Muscle layer of colon (tissue), 2 donors: ENCODE results near the gene SSTR1.

Experiments
- H3K27ac ChIP-seq: one replicate; pipeline ENCODE4 v1.7.0; 2013; ENCODE audit warnings: low read depth, mild to moderate bottlenecking, low read length, moderate library complexity
- H3K27me3 ChIP-seq, 2 donors: one replicate each; pipeline ENCODE4 v1.7.0; 2013; ENCODE audit warnings: low read length in 2 of 2, mild to moderate bottlenecking in 2 of 2; ENCODE audit not compliant: insufficient read depth in 2 of 2, control insufficient read depth in 1 of 2
- H3K36me3 ChIP-seq: one replicate; pipeline ENCODE4 v1.7.0; 2013; ENCODE audit warnings: mild to moderate bottlenecking, low read length; ENCODE audit not compliant: insufficient read depth
- H3K4me1 ChIP-seq: one replicate; pipeline ENCODE4 v1.7.0; 2013; ENCODE audit warnings: mild to moderate bottlenecking, low read length; ENCODE audit not compliant: insufficient read depth
- H3K4me3 ChIP-seq, 2 donors: one replicate each; pipeline ENCODE4 v1.7.0; 2013; ENCODE audit warnings: low read length in 2 of 2, low read depth in 1 of 2, mild to moderate bottlenecking in 1 of 2, moderate library complexity in 1 of 2
- H3K9ac ChIP-seq: one replicate; pipeline ENCODE4 v1.7.0; 2013; ENCODE audit warnings: low read length
- H3K9me3 ChIP-seq: one replicate; pipeline ENCODE4 v1.7.0; 2013; ENCODE audit warnings: mild to moderate bottlenecking, low read length
- donor health status: abdominal sarcoma.
- donor health status: Adenocarcinoma of cecum.

Gene SSTR1, protein sequence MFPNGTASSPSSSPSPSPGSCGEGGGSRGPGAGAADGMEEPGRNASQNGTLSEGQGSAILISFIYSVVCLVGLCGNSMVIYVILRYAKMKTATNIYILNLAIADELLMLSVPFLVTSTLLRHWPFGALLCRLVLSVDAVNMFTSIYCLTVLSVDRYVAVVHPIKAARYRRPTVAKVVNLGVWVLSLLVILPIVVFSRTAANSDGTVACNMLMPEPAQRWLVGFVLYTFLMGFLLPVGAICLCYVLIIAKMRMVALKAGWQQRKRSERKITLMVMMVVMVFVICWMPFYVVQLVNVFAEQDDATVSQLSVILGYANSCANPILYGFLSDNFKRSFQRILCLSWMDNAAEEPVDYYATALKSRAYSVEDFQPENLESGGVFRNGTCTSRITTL

DNA sequence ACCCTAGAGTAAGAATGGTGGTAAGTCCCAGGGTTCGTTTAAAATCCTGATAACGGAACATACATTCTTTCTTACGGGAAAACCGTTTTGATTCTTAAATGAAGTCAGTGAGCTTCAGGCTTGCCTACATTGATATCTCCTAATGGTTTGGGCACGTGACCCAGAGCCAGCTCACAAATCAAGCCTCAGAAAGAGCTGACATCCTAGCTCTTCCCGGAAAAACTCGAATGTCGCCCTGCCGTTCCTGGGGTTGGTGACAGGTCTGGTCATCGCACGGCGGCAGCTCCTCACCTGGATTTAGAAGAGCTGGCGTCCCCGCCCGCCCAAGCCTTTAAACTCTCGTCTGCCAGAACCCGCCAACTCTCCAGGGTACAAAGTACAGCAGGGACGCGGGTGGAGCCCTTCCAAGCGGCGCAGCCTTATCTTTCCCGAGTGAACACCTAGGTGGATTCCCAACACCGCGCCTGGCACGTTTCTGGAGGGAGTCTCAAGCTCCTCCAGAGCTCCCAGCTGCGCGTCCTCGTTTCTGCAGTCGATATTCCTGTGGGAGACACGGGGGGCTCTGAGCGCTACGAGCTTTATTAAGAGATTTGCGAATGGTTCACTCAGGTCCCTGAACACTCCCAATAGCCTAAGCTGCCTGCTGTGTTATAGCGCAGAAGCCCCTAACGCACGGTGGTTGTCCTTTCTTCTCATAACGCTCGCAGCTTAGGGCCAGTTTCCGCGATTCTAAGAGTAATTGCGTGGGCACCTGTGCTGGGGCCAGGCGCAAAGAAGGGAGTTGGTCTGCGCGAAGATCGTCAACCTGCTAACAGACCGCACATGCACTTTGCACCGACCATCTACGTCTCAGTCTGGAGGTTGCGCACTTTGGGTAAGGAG lies at the start of gene SSTR1:
Gene SSTR1 (plus strand): TSS at position 169 of the 882 bp plus-strand sequence. CDS start 1,486 bp downstream, outside the sequence.
- Histone ChIP-seq H3K4me3 (no peak within 1 kb of the TSS), H3K27me3 (peaks cover 0 to 36% of the 10 kb centered on the region in 2 donors)

GRCh38 chr14:38158468-38158867 lies 49.2 kb upstream of the SSTR1 start:
- H3K36me3 ChIP-seq: no peaks in the 10 kb centered on the region
- H3K27me3 ChIP-seq: no peaks in the 10 kb centered on the region
- no peak overlapping the region for H3K27ac ChIP-seq
- no peaks in the 10 kb centered on the region for H3K4me1 ChIP-seq
- H3K4me3 ChIP-seq: no peak overlapping the region
- no peaks in the 10 kb centered on the region for H3K9me3 ChIP-seq
- no peak overlapping the region for H3K9ac ChIP-seq

More for the DNA sequence above, at the start of gene SSTR1:
- no peak within 1 kb of the TSS for H3K9ac ChIP-seq
- peaks cover 9% of the 10 kb centered on the region for H3K9me3 ChIP-seq
- H3K27ac ChIP-seq: no peak within 1 kb of the TSS
- H3K4me1 ChIP-seq: no peaks in the 10 kb centered on the region
- no peaks in the 10 kb centered on the region for H3K36me3 ChIP-seq

- Histone ChIP-seq H3K27ac (no peak overlapping the region), H3K9me3 (no peaks in the 10 kb centered on the region), H3K4me1 (no peaks in the 10 kb centered on the region), H3K4me3 (no peak overlapping the region), H3K9ac (no peak overlapping the region), H3K27me3 (no peaks in the 10 kb centered on the region), H3K36me3 (no peaks in the 10 kb centered on the region)
Measured at GRCh38 chr14:38168416-38168815, 39.3 kb upstream of the SSTR1 start.

DNA sequence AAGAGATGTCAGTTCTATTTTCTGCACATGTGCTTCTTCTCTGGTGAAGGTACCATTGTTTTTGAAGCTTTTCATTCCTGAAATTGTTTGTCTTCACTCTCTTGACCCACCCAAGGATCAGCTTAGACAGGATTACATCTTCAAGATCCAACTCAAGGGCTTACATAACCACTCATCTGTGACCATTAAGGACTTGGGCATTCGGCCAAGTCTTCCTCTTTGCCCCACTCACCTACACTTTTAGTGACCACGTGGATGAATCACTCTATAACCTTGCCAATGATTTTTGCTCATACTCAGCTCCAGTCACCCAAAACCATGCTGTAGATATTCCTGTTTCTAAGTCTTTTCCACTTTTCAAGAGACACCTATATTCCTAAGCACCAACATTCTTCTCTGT lies 36.5 kb upstream of the SSTR1 start:
- Histone ChIP-seq H3K9ac (no peak overlapping the region), H3K4me3 (no peak overlapping the region), H3K9me3 (no peaks in the 10 kb centered on the region), H3K36me3 (no peaks in the 10 kb centered on the region), H3K27me3 (no peaks in the 10 kb centered on the region), H3K27ac (no peak overlapping the region), H3K4me1 (no peaks in the 10 kb centered on the region)

DNA sequence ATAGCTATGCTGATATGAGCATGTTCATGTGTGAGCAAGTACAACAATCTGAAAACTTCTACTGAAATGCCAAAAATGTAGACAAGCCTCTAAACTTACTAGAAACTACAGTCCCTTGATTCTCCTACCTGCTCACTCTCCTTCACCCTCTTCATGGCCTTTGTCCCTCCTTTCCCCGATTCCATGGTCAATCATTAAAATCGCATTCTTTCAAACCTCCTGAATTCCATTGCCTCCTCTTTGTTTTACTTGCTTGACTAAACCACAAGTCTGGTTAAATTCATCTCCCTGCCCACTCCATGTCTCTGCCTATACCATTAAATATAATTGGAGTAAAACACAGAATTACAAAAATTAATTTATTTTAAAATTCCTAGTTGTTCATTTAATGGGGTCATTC lies 33.0 kb upstream of the SSTR1 start:
- H3K4me3 ChIP-seq: no peak overlapping the region
- H3K36me3 ChIP-seq: no peaks in the 10 kb centered on the region

GRCh38 chr14:38175658-38176057 lies 32.0 kb upstream of the SSTR1 start:
- H3K9ac ChIP-seq: no peak overlapping the region
- H3K4me1 ChIP-seq: no peaks in the 10 kb centered on the region
- H3K27ac ChIP-seq: no peak overlapping the region
- H3K4me3 ChIP-seq: no peak overlapping the region
- no peaks in the 10 kb centered on the region for H3K36me3 ChIP-seq
- no peaks in the 10 kb centered on the region for H3K9me3 ChIP-seq
- H3K27me3 ChIP-seq: no peaks in the 10 kb centered on the region

More for the DNA sequence above, 33.0 kb upstream of the SSTR1 start:
- no peak overlapping the region for H3K27ac ChIP-seq
- no peak overlapping the region for H3K9ac ChIP-seq
- H3K27me3 ChIP-seq: no peaks in the 10 kb centered on the region
- no peaks in the 10 kb centered on the region for H3K9me3 ChIP-seq
- no peaks in the 10 kb centered on the region for H3K4me1 ChIP-seq

DNA sequence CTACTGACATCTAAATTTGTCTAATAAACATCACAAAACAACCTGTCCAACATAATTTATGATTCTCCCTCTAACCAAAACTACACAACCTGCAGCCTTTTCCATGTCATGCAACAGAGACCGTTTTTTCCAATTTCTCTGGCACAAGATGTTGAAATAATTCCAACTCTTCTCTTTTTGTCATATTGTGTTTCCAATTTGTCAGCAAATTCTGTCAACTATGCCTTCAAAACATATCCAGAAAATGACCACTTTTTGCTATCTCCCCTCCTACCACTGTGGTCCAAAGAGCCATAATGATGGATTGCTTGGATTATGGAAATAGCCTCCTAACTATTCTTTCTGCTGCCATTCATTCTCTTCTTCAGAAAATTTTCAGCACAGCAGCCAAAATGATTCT lies 31.3 kb upstream of the SSTR1 start:
- H3K27ac ChIP-seq: no peak overlapping the region
- H3K9ac ChIP-seq: no peak overlapping the region
- H3K36me3 ChIP-seq: no peaks in the 10 kb centered on the region
- H3K4me3 ChIP-seq: no peak overlapping the region
- no peaks in the 10 kb centered on the region for H3K4me1 ChIP-seq
- H3K27me3 ChIP-seq: no peaks in the 10 kb centered on the region
- no peaks in the 10 kb centered on the region for H3K9me3 ChIP-seq

DNA sequence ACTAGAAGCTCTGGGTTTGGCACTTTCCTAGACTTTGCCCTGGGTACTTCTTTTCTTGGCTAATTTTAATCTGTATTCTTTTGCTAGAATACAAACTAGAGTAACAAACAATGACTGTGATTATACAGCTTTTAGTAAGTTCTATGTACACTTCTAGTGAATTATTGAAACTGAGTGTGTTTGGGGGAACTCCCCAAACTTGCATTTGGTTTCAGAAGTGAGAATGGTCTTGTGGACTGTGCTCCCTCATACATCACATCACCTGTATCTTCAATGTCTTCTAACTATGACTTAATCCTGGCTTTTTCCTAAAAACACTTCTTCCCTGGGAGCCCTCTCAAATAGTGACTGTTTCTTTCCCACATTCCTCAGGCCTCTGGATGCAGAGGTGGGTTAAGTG lies 23.6 kb upstream of the SSTR1 start:
- Histone ChIP-seq H3K9ac (no peak overlapping the region), H3K4me3 (no peak overlapping the region), H3K27ac (no peak overlapping the region), H3K9me3 (no peaks in the 10 kb centered on the region), H3K27me3 (no peaks in the 10 kb centered on the region), H3K4me1 (no peaks in the 10 kb centered on the region), H3K36me3 (no peaks in the 10 kb centered on the region)

DNA sequence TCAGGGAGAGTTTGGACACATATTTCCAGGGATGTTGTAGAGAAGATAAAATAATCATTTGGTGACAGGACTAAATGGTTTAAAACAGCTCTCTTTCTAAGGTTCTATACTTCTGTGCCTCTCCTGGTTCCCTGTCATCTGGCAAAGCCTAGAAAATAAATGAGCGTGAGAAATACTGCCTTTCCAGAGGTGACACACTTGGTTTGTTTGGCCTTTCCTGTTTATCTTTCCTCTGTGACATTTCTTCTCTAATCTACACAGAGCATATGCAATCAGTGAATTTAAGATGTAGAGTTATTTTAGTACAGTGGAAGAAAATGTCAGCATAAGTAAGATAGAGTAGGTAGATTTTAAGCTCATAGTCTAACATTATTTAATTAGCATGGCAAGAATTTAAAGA lies 22.0 kb upstream of the SSTR1 start:
- H3K4me3 ChIP-seq: no peak overlapping the region

DNA sequence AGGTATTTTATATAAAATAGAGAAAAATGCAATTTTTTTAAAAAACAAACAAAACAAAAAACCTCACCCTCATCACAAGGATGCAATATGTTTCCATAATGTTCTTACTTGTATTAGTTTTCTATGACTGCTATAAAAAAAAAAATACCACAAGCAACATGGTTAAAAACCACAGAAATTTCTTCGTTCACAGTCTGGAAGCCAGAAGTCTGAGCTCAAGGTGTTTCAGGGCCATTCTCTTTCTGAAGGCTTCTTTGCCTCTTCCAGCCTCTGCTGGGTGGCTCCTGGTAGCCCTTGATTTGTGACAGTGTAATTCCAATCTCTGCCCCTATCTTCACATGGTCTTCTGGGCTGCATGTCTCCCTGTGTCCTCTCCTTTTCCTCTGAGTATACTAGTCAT lies 21.5 kb upstream of the SSTR1 start:
- H3K4me1 ChIP-seq: no peaks in the 10 kb centered on the region
- no peaks in the 10 kb centered on the region for H3K9me3 ChIP-seq
- H3K9ac ChIP-seq: no peak overlapping the region
- H3K27me3 ChIP-seq: no peaks in the 10 kb centered on the region
- H3K27ac ChIP-seq: no peak overlapping the region
- no peaks in the 10 kb centered on the region for H3K36me3 ChIP-seq
- H3K4me3 ChIP-seq: no peak overlapping the region

More for the DNA sequence above, 22.0 kb upstream of the SSTR1 start:
- no peak overlapping the region for H3K27ac ChIP-seq
- H3K36me3 ChIP-seq: no peaks in the 10 kb centered on the region
- no peak overlapping the region for H3K9ac ChIP-seq
- H3K4me1 ChIP-seq: no peaks in the 10 kb centered on the region
- no peaks in the 10 kb centered on the region for H3K27me3 ChIP-seq
- H3K9me3 ChIP-seq: no peaks in the 10 kb centered on the region

DNA sequence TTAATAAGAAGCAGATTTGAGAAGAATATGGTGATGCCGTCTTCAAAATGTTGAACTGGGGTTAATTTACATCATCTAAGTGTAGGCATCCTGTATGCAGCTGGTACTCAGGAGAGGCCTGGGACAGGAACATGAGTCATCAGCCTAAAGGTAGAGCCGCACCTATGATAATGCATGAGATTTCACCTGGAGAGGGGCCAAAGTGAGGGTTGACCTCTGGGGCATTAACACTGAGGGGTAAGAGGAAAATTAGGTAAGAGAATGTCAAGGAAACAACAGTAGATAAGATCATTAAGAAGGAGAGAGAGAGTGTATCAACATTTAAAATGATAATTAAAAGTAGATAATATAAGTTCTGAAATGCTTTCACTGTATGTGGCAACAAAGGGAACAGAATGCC lies 20.2 kb upstream of the SSTR1 start:
- H3K27me3 ChIP-seq: no peaks in the 10 kb centered on the region

More for the DNA sequence above, 20.2 kb upstream of the SSTR1 start:
- H3K4me1 ChIP-seq: no peaks in the 10 kb centered on the region
- no peaks in the 10 kb centered on the region for H3K36me3 ChIP-seq
- H3K27ac ChIP-seq: no peak overlapping the region
- H3K9me3 ChIP-seq: no peaks in the 10 kb centered on the region
- H3K4me3 ChIP-seq: no peak overlapping the region
- H3K9ac ChIP-seq: no peak overlapping the region
